Adipose tissue (tissue), 3 donors: ENCODE results near the gene THOP1. TPM values are rescaled to one million over a fixed set of nuclear protein-coding genes. Genes with fewer than 3 reads are reported as not detected.

ENCODE experiments used
- polyA plus RNA-seq, 3 donors: library from polyadenylated mRNA; stranded (reverse); fragments of 200-250 nt; gene quantifications; one replicate each; pipeline ENCODE4 v1.2.3, GENCODE V29; 2013
- donor health status: healthy with polysubstance abuse.
- donor health status: Bipolar disorder and iron deficiency.
- donor health status: healthy.

Gene THOP1
- polyA plus RNA-seq, 3 donors: 24.0 to 33.0 (median 32.8) TPM

Other genes starting within 250 kb of the THOP1 start
- 1 to 10 TPM; 2.8 to 4.0 (median 2.9) TPM for gene GNG7, start 82.8 kb upstream of the THOP1 start, polyA plus RNA-seq
- gene DIRAS1, start 64.1 kb upstream of the THOP1 start, polyA plus RNA-seq: 1 to 10 TPM; 1.9 to 6.8 (median 2.2) TPM
- gene SLC39A3, start 45.5 kb upstream of the THOP1 start, polyA plus RNA-seq: 10 to 100 TPM; 16.0 to 35.2 (median 24.1) TPM
- gene SGTA, start 2.2 kb upstream of the THOP1 start, polyA plus RNA-seq: 10 to 100 TPM; 37.0 to 49.7 (median 45.7) TPM
- 1 to 10 TPM; 1.2 to 2.9 (median 1.7) TPM for gene ZNF554, start 34.4 kb downstream of the THOP1 start, polyA plus RNA-seq
- 1 to 10 TPM in 2 of 3 donors, under 1 TPM in 1; 0.85 to 7.9 (median 1.7) TPM for gene ZNF555, start 56.0 kb downstream of the THOP1 start, polyA plus RNA-seq
- under 1 TPM in 1 of 3 donors, not detected in 2; 0.17 TPM for gene ZNF556, start 81.8 kb downstream of the THOP1 start, polyA plus RNA-seq
- gene ZNF57, start 115.4 kb downstream of the THOP1 start, polyA plus RNA-seq: 1 to 10 TPM; 1.3 to 3.0 (median 2.2) TPM
- gene ZNF77, start 159.5 kb downstream of the THOP1 start, polyA plus RNA-seq: 1 to 10 TPM; 1.1 to 2.1 (median 1.7) TPM
- gene TLE6, start 192.1 kb downstream of the THOP1 start, polyA plus RNA-seq: 1 to 10 TPM in 2 of 3 donors, under 1 TPM in 1; 0.77 to 2.2 (median 1.8) TPM
- gene TLE2, start 243.8 kb downstream of the THOP1 start, polyA plus RNA-seq: 10 to 100 TPM; 21.1 to 53.6 (median 25.2) TPM